ENCODE results near the gene SLC35E1. TPM values are rescaled to one million over a fixed set of nuclear protein-coding genes. Genes with fewer than 3 reads are reported as not detected.
A peak's percentile ranks its signal among the peaks of the same experiment; 100 is the strongest.

The SLC35E1 gene
- total and polyA plus RNA-seq, 9 donors, result 17.6 to 39.7 (median 30.2) TPM

- intact Hi-C loops (cut with DNase I), result no loop called here
- H3K4me1 ChIP-seq (ENCODE audit: insufficient read depth), result peaks cover 10% of the 10 kb centered on the region
Measured at GRCh38 chr19:16612636-16613035, 40.4 kb upstream of the SLC35E1 start.

GRCh38 chr19:16611121-16611520 lies 38.9 kb upstream of the SLC35E1 start:
- DNase-seq, result no peak
- intact Hi-C loops (cut with DNase I), result no loop called here
- TF ChIP-seq EP300 (IDR thresholded peaks at IDR 0.05), result no peak
- no peak for TF ChIP-seq CTCF (IDR thresholded peaks at IDR 0.05)
- no peak for TF ChIP-seq POLR2A (IDR thresholded peaks at IDR 0.05)
- Histone ChIP-seq H3K4me3 (no peak overlapping the region), H3K9me3 (no peaks in the 10 kb centered on the region), H3K36me3 (no peaks in the 10 kb centered on the region), H3K4me1 (ENCODE audit: insufficient read depth) (peaks cover 10% of the 10 kb centered on the region), H3K27ac (no peak overlapping the region), H3K27me3 (no peaks in the 10 kb centered on the region)
- WGBS, 3 donors, result 92 to 93% (median 92%) methylated on average over 6 of the region's 6 CpGs

More at GRCh38 chr19:16612636-16613035, 40.4 kb upstream of the SLC35E1 start:
- H3K27ac ChIP-seq, result no peak overlapping the region
- no peaks in the 10 kb centered on the region for H3K27me3 ChIP-seq
- DNase-seq, result no peak
- WGBS, 3 donors, result 30 to 41% (median 33%) methylated on average over 3 of the region's 3 CpGs
- no peaks in the 10 kb centered on the region for H3K36me3 ChIP-seq
- TF ChIP-seq EP300 (IDR thresholded peaks at IDR 0.05) (no peak), POLR2A (IDR thresholded peaks at IDR 0.05) (no peak), CTCF (IDR thresholded peaks at IDR 0.05) (no peak)
- H3K9me3 ChIP-seq, result no peaks in the 10 kb centered on the region
- H3K4me3 ChIP-seq, result no peak overlapping the region

- Histone ChIP-seq H3K4me3 (no peak overlapping the region), H3K9me3 (no peaks in the 10 kb centered on the region), H3K27me3 (no peaks in the 10 kb centered on the region), H3K36me3 (no peaks in the 10 kb centered on the region), H3K4me1 (ENCODE audit: insufficient read depth) (peaks cover 10% of the 10 kb centered on the region), H3K27ac (no peak overlapping the region)
- TF ChIP-seq EP300 (IDR thresholded peaks at IDR 0.05) (no peak), POLR2A (IDR thresholded peaks at IDR 0.05) (no peak), CTCF (IDR thresholded peaks at IDR 0.05) (no peak)
- intact Hi-C loops (cut with DNase I), result no loop called here
- DNase-seq, result no peak
- 55 to 56% (median 55%) methylated on average over 5 of the region's 5 CpGs for WGBS, 3 donors
Measured at GRCh38 chr19:16609511-16610200, 37.4 kb upstream of the SLC35E1 start.

GRCh38 chr19:16608290-16608739 lies 36.1 kb upstream of the SLC35E1 start:
- intact Hi-C loops (cut with DNase I), result no loop called here
- peak; percentile 53 for TF ChIP-seq EP300 (IDR thresholded peaks at IDR 0.05)
- TF ChIP-seq CTCF (IDR thresholded peaks at IDR 0.05), result no peak
- TF ChIP-seq POLR2A (IDR thresholded peaks at IDR 0.05), result no peak
- Histone ChIP-seq H3K36me3 (no peaks in the 10 kb centered on the region), H3K27ac (no peak overlapping the region), H3K9me3 (no peaks in the 10 kb centered on the region), H3K4me3 (no peak overlapping the region), H3K27me3 (no peaks in the 10 kb centered on the region), H3K4me1 (ENCODE audit: insufficient read depth) (peaks cover 10% of the 10 kb centered on the region)
- 32 to 49% (median 38%) methylated on average over 1 of the region's 1 CpG for WGBS, 3 donors
- peak in 2 of 5 donors; percentile 58 to 80 for DNase-seq
